ENCODE measurements around the gene AMOTL1.

Gene AMOTL1, protein sequence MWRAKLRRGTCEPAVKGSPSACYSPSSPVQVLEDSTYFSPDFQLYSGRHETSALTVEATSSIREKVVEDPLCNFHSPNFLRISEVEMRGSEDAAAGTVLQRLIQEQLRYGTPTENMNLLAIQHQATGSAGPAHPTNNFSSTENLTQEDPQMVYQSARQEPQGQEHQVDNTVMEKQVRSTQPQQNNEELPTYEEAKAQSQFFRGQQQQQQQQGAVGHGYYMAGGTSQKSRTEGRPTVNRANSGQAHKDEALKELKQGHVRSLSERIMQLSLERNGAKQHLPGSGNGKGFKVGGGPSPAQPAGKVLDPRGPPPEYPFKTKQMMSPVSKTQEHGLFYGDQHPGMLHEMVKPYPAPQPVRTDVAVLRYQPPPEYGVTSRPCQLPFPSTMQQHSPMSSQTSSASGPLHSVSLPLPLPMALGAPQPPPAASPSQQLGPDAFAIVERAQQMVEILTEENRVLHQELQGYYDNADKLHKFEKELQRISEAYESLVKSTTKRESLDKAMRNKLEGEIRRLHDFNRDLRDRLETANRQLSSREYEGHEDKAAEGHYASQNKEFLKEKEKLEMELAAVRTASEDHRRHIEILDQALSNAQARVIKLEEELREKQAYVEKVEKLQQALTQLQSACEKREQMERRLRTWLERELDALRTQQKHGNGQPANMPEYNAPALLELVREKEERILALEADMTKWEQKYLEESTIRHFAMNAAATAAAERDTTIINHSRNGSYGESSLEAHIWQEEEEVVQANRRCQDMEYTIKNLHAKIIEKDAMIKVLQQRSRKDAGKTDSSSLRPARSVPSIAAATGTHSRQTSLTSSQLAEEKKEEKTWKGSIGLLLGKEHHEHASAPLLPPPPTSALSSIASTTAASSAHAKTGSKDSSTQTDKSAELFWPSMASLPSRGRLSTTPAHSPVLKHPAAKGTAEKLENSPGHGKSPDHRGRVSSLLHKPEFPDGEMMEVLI

DNA sequence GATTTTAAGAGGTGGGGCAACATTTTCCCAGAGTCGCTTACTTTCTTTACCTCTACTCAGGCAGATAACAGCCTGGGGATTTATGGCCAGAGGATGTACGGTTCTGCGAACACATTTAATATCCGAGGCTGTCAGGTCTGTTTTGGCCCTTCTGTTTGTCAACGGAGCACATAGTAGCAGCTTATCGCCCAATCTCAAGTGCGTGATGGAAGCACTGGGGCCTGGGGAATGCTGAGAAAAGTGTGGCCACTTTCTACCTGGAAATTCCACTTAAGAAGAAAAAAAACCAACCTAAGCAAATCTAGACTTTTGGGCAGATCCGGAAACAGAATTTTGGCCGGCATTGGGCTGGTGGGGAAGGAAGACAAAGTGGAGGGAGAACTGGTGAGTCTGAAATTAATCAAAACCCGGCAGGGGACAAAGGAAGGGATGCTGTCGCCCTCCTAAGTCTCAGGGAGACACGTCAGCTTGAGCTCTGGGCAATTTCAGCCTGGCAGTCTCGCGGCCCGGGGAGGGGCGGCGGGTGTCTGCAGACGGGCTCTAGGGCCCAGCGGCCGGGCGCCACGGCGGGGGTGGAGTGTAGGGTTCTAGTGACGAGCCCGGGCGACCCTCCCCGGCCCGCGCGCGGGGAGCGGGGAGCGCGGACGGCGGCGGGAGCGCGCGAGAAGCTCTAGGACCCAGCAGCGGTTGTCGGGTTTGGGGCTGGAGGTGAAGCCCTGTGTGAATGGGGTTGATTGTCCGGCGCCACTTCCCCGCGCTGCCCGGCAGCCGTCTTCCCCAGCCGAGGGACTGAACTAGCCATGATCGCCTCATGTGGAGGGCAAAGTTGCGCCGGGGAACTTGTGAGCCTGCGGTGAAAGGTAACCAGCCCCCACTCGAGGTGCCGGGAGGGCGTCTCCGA, at the start of gene AMOTL1:
TSS of gene AMOTL1 (plus strand) at position 656 of the 901 bp plus-strand sequence. CDS start at position 812, 156 bp downstream.
- DNase-seq (ENCODE audit: low read depth): peak; percentile 67

- no peak for DNase-seq (ENCODE audit: low read depth)
These were observed 48.3 kb upstream of the AMOTL1 start for GRCh38 chr11:94719876-94720275.

- no peak for DNase-seq (ENCODE audit: low read depth)
These were observed 46.4 kb upstream of the AMOTL1 start for GRCh38 chr11:94721565-94722292.

GRCh38 chr11:94722735-94723134, 45.4 kb upstream of the AMOTL1 start:
- no peak for DNase-seq (ENCODE audit: low read depth)

- DNase-seq (ENCODE audit: low read depth): no peak
These were observed 43.1 kb upstream of the AMOTL1 start for GRCh38 chr11:94725097-94725496.

DNA sequence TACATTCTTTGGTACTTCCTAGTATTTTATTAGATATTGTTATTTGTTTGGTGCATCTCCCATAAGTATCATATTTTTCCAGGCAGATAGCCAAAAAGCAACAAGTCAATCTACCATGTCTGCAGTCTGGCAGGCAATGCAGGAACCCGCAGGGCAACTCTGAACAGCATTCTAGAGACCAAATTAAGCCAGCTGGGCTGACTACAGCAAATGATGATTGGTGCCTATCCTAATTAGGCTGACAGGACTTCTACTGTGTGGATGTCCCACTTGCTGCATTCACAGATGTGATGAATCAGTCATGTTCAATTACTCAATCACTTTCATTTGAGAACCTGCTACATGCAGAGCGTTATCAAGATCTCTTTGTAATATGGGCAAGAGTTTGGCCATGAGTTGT, 40.3 kb upstream of the AMOTL1 start:
- no peak for DNase-seq (ENCODE audit: low read depth)

- peak; percentile 46 for DNase-seq (ENCODE audit: low read depth)
These were observed 39.6 kb upstream of the AMOTL1 start for GRCh38 chr11:94728541-94728940.

GRCh38 chr11:94728966-94729751, 39.0 kb upstream of the AMOTL1 start:
- DNase-seq (ENCODE audit: low read depth): no peak

DNA sequence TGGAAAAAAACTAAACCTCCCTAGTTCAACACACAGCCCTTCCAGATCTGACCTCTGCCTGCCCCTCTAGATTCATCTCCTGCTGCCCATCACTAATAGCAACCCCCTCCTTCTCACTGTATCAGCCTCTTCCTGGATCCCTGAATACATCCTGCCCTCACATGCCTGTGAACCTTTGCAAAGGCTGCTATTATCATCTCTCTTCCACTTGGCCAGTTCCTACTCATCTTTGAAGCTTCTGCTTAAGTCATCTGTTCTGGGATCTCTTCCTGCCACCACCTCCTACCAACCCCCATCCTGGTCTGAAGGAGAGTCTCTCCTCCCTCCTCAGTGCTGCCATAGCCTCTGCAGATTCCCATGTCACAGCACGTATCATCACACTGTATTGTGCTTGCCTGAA, 38.0 kb upstream of the AMOTL1 start:
- DNase-seq (ENCODE audit: low read depth): no peak

GRCh38 chr11:94731880-94732601, 36.1 kb upstream of the AMOTL1 start:
- DNase-seq (ENCODE audit: low read depth): peak; percentile 87

GRCh38 chr11:94732617-94733281, 35.4 kb upstream of the AMOTL1 start:
- peak; percentile 67 for DNase-seq (ENCODE audit: low read depth)

- no peak for DNase-seq (ENCODE audit: low read depth)
These were observed 33.4 kb upstream of the AMOTL1 start for GRCh38 chr11:94734563-94735275.

- no peak for DNase-seq (ENCODE audit: low read depth)
These were observed 32.2 kb upstream of the AMOTL1 start for GRCh38 chr11:94735907-94736306.

DNA sequence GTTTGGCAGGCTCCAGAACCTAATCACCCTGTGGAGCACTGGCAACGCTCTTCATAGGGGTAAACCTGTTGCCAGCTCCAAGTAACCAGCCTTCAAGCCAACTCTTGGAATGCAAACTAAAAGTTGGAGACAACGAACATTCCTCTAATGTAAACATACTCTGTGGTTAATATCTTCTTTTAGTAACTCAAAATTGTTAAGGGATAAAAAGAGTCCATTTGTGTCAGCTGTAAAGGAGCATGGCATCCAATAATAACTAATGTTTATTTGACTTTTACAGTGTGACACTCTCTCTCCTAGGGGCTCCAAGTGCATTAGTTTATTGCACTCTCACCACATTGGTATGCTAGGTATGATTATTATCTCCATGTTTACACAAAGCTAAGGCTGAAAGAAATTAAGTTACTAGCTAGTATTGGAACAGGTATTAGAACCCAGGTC, 31.0 kb upstream of the AMOTL1 start:
- DNase-seq (ENCODE audit: low read depth): no peak

DNA sequence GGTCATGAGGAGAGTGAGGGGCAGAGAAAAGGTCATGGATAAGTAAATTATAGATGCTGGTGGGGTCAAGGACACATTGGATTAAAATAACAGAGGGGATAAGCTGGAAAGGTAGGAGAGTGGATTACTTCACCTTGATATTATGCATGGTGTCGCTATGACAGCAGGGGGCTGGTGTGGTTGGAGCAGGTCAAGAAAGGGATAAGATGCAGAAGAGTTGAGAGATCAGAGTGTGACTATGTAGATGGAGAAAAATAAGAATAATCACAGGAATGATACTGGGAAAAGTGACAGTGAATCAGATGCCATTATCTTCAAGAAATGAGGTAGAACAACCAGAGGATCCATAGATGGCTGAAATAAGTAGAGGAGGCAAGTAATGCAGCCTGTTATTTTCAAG, 29.4 kb upstream of the AMOTL1 start:
- no peak for DNase-seq (ENCODE audit: low read depth)

- DNase-seq (ENCODE audit: low read depth): no peak
These were observed 28.8 kb upstream of the AMOTL1 start for GRCh38 chr11:94739331-94739730.

DNA sequence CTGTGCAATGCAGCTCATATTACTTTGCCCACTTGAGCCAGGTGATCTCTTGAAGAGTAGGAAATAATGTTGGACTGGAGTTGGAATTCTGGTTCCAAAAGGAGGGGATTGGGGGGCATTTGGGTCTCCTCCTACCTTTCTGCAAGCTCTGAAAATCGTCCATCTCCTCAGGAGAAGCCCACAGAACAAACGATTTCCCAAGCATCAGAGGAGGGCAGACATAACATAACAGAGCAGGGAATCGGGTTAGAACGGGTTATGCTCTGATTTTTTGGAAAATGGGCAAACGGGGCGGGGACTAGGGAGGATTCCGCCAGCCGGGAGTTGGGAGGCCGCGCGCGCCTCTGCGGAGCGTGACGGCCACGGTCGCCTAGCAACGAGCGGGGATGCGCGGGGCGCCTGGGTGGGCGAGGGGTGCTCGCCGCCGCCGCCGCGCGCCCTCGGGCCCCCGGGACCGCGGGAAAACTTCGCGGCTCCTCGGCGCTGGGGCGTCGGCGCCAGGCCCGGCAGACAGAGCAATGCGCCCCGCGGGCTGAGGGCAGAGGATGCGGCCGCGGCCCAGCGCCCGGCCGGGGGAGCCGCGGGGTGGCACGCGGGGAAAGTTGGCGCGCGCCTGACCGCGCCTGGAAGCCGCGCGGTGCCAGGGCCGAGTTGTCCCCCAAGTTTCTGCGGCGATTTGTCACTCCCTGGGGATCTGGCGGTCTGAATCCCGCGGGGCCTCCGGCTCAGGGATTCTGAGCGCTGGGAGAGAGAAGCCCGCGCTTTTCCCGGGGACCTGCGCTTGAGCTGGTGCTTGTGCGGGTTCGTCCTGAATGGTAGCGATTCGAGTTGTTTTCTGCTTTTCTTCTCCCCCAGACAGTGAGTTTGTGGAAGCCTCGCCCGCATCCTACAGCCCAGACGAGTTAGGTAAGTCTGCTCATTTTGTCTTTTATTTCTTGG, 27.8 kb upstream of the AMOTL1 start:
- no peak for DNase-seq (ENCODE audit: low read depth)

All from GM04504 (cell line).